GM19025 (cell line): ENCODE measurements around the gene RAMAC.
"Not testable (repeated sequence)": the region's sequence is repeated elsewhere in the genome, so short reads cannot be mapped to it uniquely, and the experiment has no call there.

ENCODE experiments used
- ATAC-seq: cut with Tn5 transposase; IDR thresholded peaks from one replicate; pipeline ENCODE4 v1.9.1; 2021; ENCODE audit warnings: mild to moderate bottlenecking, low read depth, moderate library complexity; ENCODE audit not compliant: unreplicated experiment

RAMAC gene

DNA sequence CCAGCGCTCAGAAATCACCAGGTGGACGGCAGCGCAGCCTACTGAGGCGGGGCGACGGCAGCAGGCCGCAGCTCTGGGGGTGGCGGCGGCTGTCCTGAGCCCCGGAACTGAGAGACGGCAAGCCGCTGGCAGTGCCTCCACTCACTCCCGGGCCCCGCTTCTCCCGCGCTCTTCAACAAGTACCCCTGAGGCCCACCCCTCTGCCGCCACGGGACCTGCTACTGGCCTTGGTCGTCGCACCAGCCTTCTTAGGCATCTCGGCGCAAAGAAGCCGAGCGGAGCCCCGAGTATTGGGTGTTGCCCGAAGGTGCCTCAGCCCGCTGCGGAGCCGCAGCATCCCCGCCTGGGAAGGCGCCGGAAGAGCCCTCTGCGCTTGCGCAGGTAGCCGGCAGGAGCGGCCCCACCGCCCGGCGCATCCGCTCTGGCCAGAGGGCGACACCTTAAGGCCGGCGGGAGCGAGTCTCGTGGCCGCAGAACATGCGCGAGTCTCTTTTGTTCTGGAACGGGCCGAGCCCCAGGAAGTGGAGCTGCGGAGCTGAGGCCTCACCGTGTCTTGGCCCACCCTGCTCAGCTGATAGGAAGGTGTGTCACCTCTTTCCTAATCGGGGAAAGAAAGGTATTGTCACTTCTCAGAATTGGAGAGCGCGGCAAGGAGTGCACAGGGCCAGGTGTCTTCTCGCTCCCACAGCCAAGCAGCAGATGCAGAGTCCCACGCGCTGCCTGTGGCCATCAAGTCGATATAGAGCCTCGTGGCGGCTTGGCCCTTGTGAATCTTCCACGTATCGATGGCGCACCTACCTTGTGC is 25.5 kb downstream of the RAMAC start, which contains the start of gene C15orf40:
Gene C15orf40, minus strand, starts transcription at position 369 of the 805 bp plus-strand sequence. Its CDS starts 32 bp downstream, at position 337.
- ATAC-seq, result peak; percentile 85

- no peak for ATAC-seq
These were observed 26.0 kb downstream of the RAMAC start for GRCh38 chr15:83012076-83012426.

DNA sequence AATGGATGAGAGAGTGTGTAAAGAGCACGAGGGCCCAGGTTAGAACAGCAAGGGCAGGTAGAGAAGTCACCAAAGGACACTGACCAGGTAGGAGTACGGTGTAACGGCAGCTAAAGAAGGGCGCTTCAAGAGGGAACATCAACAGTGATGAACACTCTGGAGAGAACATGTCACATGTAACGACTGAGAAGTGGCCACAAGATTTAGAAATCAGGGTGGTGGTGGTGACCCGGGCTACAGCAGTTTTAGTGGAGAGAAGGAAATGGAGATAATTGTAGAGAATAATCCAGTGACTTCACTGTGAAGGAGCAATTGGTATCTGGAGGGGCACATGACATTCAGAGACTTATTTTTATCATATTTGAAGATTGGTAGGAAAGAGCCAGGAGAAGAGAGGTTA is 26.6 kb downstream of the RAMAC start:
- ATAC-seq, result no peak

DNA sequence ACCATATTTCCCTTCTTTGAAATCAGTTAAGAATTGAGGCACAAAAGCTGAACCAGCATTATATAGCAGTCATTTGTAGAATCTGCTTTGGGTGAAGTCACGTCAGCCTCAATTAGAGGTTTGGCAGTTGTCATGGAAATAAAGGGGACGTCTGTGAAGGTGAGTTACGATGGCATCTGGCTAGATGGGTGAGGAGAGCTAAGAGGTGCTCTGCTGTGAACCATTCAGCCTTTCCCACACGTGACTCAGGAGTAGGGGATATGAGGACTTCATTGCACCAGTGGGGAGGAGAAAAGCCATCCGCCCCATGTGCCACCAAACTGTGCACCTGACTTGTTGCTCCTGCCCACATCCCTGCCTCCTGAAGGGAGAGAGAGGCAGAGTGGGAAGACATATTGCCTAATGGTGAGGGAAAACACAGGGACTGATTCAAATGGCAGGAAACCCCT is 28.2 kb downstream of the RAMAC start:
- no peak for ATAC-seq

- ATAC-seq, result no peak
These were observed 29.4 kb downstream of the RAMAC start for GRCh38 chr15:83015361-83015760.

GRCh38 chr15:83016906-83017305 is 30.9 kb downstream of the RAMAC start:
- no peak for ATAC-seq

GRCh38 chr15:83018436-83018835 is 32.4 kb downstream of the RAMAC start:
- no peak for ATAC-seq

- ATAC-seq, result no peak
These were observed 44.0 kb downstream of the RAMAC start for GRCh38 chr15:83030021-83030420.

GRCh38 chr15:83031234-83031633 is 45.2 kb downstream of the RAMAC start:
- ATAC-seq, result not testable (repeated sequence)

DNA sequence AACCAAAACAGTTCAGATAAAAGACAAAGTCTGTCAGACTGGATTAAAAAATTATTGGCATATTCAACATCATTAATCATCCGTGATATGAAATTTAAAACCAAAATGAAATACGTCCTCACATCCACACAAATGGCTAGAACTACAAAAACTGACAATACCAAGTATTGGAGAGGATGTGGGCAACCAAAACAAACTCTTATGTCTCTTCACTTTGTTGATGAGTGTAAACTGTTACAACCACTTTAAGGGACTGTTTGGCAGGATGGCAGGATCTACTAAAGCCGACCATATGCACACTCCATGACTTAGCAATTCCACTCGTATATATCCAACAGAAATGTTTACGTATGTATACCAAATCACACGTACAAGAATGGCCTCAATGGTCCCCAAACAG is 50.2 kb downstream of the RAMAC start:
- ATAC-seq, result no peak

DNA sequence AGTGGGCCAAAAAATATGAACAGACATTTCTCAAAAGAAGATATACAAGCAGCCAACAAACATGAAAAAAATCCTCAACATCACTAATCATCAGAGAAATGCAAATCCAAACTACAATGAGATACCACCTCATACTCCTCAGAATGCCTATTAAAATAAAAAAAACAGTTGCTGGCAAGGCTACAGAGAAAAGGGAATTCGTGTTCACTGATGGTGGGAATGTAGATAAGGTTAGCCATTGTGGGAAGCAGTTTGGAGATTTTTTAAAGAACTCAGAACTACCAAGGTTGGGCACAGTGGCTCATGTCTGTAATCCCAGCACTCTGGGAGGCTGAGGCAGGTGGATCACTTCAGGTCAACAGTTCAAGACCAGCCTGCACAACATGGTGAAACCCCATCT is 53.2 kb downstream of the RAMAC start:
- no peak for ATAC-seq
